ENCODE results near the gene AKAP7. TPM values are rescaled to one million over a fixed set of nuclear protein-coding genes. Genes with fewer than 3 reads are reported as not detected.

Gene AKAP7
- polyA plus RNA-seq, 1 of the 3 experiments (the other 2 are of a cell fraction): 0.58 TPM

- Histone ChIP-seq H3K4me3 (ENCODE audit: low read depth in 2 of 2, low read length in 1 of 2) (no peak overlapping the region), H3K36me3 (replicated peaks in 1 of 2; ENCODE audit: control insufficient read depth in 1 of 2, insufficient read depth in 2 of 2, low read length in 1 of 2) (no peaks in the 10 kb centered on the region), H3K79me2 (ENCODE audit: insufficient read depth) (no peaks in the 10 kb centered on the region), H3K4me1 (ENCODE audit: control insufficient read depth in 1 of 2, insufficient read depth in 2 of 2, low read depth in 1 of 2, low read length in 1 of 2) (no peaks in the 10 kb centered on the region), H3K9me2 (no peaks in the 10 kb centered on the region), H3K9me3 (no peaks in the 10 kb centered on the region), H3F3A (replicated peaks; ENCODE audit: insufficient read depth) (no peaks in the 10 kb centered on the region), H3K4me2 (no peak overlapping the region), H3K27ac (ENCODE audit: low read depth in 2 of 2, low read length in 1 of 2) (no peak overlapping the region), H4K20me1 (ENCODE audit: insufficient read depth) (no peaks in the 10 kb centered on the region), H3K27me3 (ENCODE audit: insufficient read depth) (no peaks in the 10 kb centered on the region; the same call in 1 of the 2 replicates), H3K9ac (no peak overlapping the region), H2AFZ (ENCODE audit: low read depth) (no peak overlapping the region)
- ChIA-PET POLR2A (no interaction called here), CTCF (interaction anchor here (0.7 to 1.5 kb wide), 2 partner anchors 13 to 75 kb away, joined by 3 read pairs; no protein-coding TSS in a partner anchor)
- TF ChIP-seq EP300 (IDR thresholded peaks at IDR 0.05; ENCODE audit: borderline replicate concordance in 1 of 2, low read depth in 1 of 2, low read length in 1 of 2): no peak
- TF ChIP-seq NRF1 (IDR thresholded peaks at IDR 0.05; ENCODE audit: low read depth, low read length): no peak
- TF ChIP-seq GATA2 (CRISPR knock-in tag; IDR thresholded peaks at IDR 0.05): no peak
- TF ChIP-seq MAX (IDR thresholded peaks at IDR 0.05; ENCODE audit: low read depth): no peak
- TF ChIP-seq SMC3 (IDR thresholded peaks at IDR 0.05; ENCODE audit: low read depth, low read length): no peak
- no peak for TF ChIP-seq POLR2AphosphoS5 (IDR thresholded peaks at IDR 0.05; ENCODE audit: low read depth, low read length)
- TF ChIP-seq EZH2phosphoT487 (IDR thresholded peaks at IDR 0.05; ENCODE audit: borderline replicate concordance, low read depth): no peak
- no peak for DNase-seq
- WGBS (ENCODE audit: low lambda C conversion rate): 13% methylated on average over 1 of the region's 1 CpG
Observed at GRCh38 chr6:131321589-131321988, 186.3 kb downstream of the AKAP7 start.

- H4K20me1 ChIP-seq (ENCODE audit: insufficient read depth): no peaks in the 10 kb centered on the region
- no peak overlapping the region for H3K4me3 ChIP-seq (ENCODE audit: low read depth in 2 of 2, low read length in 1 of 2)
- no peaks in the 10 kb centered on the region for H3K9me3 ChIP-seq
- no peaks in the 10 kb centered on the region for H3K9me2 ChIP-seq
- H3K36me3 ChIP-seq (replicated peaks in 1 of 2; ENCODE audit: control insufficient read depth in 1 of 2, insufficient read depth in 2 of 2, low read length in 1 of 2): no peaks in the 10 kb centered on the region
- H3K4me2 ChIP-seq: no peak overlapping the region
- no peak for DNase-seq
- no peaks in the 10 kb centered on the region for H3F3A ChIP-seq (replicated peaks; ENCODE audit: insufficient read depth)
- no peaks in the 10 kb centered on the region for H3K4me1 ChIP-seq (ENCODE audit: control insufficient read depth in 1 of 2, insufficient read depth in 2 of 2, low read depth in 1 of 2, low read length in 1 of 2)
- CTCF ChIA-PET: interaction anchor here (1.5 kb wide), 1 partner anchor 13 kb away, joined by 3 read pairs; no protein-coding TSS in a partner anchor
- WGBS (ENCODE audit: low lambda C conversion rate): 0% methylated on average over 1 of the region's 1 CpG
- H3K9ac ChIP-seq: no peak overlapping the region
- POLR2A ChIA-PET: no interaction called here
- H3K27me3 ChIP-seq (ENCODE audit: insufficient read depth): no peaks in the 10 kb centered on the region; the same call in 1 of the 2 replicates
- H3K27ac ChIP-seq (ENCODE audit: low read depth in 2 of 2, low read length in 1 of 2): no peak overlapping the region
- H2AFZ ChIP-seq (ENCODE audit: low read depth): no peak overlapping the region
- no peaks in the 10 kb centered on the region for H3K79me2 ChIP-seq (ENCODE audit: insufficient read depth)
- no peak for TF ChIP-seq RFX5 (IDR thresholded peaks at IDR 0.05; ENCODE audit: low read length)
- TF ChIP-seq PBX3 (IDR thresholded peaks at IDR 0.05): no peak
- TF ChIP-seq USF1 (IDR thresholded peaks at IDR 0.05; ENCODE audit: borderline replicate concordance, low read depth): no peak
- TF ChIP-seq FOSL2 (IDR thresholded peaks at IDR 0.05; ENCODE audit: borderline replicate concordance, low read depth): no peak
- TF ChIP-seq REST (IDR thresholded peaks at IDR 0.05; ENCODE audit: low read depth, low read length): no peak
- TF ChIP-seq CHD2 (IDR thresholded peaks at IDR 0.05; ENCODE audit: low read length, partially characterized antibody): no peak
- no peak for TF ChIP-seq MEF2A (IDR thresholded peaks at IDR 0.05; ENCODE audit: borderline replicate concordance, low read depth)
- no peak for TF ChIP-seq FOXJ3 (CRISPR knock-in tag; IDR thresholded peaks at IDR 0.05)
- no peak for TF ChIP-seq EP300 (IDR thresholded peaks at IDR 0.05; ENCODE audit: borderline replicate concordance in 1 of 2, low read depth in 1 of 2, low read length in 1 of 2)
- no peak for TF ChIP-seq POLR2AphosphoS5 (IDR thresholded peaks at IDR 0.05; ENCODE audit: low read depth, low read length)
- TF ChIP-seq USF2 (IDR thresholded peaks at IDR 0.05; ENCODE audit: borderline replicate concordance, low read depth, low read length): no peak
- TF ChIP-seq ELF1 (IDR thresholded peaks at IDR 0.05): no peak
- no peak for TF ChIP-seq ZBTB33 (IDR thresholded peaks at IDR 0.05; ENCODE audit: borderline replicate concordance, low read depth)
- no peak for TF ChIP-seq TCF12 (IDR thresholded peaks at IDR 0.05)
- no peak for TF ChIP-seq FOXM1 (IDR thresholded peaks at IDR 0.05; ENCODE audit: low read depth)
Observed at GRCh38 chr6:131322125-131322524, 186.9 kb downstream of the AKAP7 start.
